Superior temporal gyrus (tissue), 1 donor: Measurements from ENCODE around the gene ZFYVE28.

ENCODE experiments used
- DNase-seq: peaks from one replicate; pipeline ENCODE4 v3.0.0-alpha.2; 2016; ENCODE audit errors: extremely low spot score

Gene ZFYVE28

DNA sequence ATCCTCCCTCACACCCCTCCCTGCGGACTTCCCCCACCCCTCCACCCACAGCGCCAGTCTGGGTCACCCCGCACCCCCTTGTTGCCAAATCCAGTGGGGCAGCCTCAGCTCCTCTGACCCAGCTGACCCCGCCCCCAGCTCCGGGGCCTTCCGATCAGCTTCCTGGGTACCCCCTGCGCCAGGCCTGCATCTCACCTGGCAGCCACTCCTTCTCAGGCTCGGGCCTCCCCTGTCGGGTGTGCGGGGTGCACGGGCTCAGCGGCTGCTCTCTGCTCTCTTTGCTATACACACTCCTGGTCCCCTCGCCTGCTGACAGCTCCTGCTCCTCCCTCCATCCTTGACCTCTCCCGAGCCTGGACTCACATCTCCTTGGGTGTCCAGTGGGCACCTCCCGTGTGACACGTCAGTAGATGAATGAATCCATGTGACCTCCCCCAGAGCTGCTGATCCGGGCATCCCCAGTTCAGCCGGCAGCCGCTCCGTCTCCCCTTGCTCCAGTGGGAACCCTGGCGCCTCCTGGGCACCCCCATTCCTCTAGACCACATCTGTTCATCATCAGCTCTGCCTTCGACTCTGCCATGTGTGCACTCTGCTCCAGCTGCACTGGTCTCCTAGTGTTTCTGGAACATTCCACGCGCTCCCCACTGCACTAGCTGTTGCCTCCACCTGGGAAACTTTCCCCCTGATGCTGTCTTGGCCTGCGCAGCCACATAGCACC, 10.2 kb upstream of the ZFYVE28 start:
- DNase-seq = no peak

DNA sequence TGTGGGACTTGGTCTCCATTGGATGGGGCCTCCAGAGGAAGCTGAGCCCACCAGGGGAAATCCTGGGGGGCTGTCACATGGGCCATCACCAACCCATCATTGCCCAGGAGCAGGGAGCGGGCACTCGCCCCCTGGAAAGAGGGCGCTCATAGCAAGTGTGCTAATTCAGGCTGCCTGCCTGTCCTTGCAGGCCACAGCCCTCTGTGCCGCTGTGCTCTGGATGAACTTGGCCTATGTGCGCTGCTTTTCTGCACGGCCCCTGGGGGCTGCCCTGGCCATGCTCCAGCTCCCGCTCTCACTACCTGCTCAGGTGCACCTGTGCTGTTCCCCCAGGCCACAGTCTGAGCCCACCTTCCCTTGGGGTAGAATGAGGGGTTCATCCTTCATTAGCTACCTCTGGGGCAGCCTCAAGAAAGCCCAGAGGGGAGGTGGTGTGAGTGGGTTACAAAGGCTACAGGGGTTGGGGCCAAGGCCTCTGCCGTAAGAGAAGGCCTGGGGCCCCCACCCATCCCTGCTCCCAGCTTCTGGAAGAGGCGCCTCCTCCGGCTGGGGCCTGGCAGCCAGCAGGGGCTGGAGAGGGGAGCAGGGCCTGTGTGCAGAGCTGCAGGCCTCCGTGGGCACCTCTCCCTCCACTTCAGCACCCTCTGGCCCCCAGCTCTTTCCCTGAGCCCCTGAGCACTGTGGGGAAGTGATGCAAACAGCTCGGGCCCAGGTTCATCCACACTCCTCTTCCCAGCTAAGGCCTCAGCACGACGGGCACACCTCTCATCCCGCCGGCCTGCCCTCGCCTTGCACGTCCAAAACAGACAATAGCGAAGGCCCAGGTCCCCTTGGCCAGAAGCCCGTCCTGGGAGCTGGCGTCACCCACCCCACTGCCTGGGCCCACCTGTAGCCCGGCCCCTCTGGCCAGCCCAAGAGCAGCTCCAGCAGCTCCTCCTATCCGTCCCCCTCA, 9.2 kb upstream of the ZFYVE28 start:
- DNase-seq = no peak

DNA sequence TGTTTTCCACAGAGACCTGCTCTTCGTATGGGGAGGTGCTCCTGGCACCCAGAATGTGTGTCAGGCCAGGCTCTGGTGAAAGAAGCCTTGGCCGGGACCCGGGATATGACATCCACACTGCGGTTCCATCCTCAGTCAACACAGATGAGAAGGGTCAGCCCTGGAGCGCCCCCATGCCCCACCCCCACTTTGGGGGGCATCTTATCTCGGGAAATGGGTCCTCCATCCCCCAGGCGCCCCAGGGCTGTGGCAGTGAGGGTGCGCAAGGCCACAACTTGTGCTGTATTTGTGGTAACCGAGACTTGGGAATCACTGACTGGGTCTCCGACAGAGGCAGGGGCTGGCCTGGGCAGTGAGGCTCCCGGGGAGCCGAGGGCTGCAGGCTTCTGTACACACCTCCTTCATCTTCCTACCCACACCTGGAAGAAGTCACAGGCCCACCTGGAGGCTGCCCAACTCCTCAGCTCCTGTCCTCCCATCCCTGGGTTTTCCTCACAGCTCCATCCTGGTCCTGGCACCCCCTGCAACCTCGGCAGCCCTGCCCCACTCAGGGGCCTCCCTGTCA, 8.3 kb upstream of the ZFYVE28 start:
- DNase-seq = no peak

DNA sequence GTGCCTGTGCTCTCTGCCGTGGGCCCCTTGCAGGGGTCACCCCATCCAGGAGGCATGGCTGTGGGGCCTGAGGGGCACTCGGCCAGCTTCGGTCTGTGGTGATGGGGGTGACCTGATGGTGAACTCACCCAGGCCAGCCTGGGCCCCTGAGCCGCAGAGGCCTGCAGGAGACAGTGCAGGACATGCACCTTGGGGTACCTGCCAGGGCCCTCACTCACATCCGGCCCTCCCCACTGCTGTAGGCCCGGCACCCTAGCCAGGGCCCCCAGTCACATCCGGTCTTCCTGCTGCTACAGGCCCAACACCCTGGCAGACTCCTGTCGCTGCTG, 7.6 kb upstream of the ZFYVE28 start:
- DNase-seq = no peak

DNA sequence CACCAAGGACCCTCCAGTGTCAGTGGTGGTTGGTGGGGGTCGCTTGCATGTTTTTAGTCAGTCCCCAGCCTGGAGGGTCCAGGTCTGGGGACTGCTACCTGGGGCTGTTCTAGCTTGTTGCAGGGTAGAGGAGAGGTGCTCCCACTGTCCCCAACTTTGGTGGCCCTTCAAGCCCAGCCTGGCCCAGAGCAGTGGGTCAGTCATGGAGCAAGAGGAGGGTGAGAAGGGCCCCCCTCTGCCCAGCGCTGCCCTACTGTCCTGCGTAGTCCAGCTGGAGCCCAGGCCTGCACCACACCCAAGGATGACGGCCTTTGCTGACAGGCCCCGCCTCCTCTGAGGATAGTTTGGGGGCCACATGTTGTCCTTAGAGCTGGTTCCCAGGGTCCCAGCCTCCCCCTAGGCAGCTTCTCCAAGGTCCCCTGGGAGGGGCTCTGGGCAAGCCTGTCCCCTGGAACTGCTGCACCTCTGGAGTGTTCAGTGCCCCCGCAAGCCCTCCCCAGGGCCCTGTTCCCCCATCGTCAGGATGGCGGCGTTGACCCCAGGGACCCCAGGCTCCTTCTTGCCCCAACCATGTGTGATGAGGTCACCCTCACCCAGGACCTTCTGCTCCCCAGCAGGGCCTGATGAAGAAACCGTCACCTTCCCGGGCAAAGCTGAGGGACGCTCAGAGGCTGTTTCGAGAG, 7.1 kb upstream of the ZFYVE28 start:
- DNase-seq = no peak

DNA sequence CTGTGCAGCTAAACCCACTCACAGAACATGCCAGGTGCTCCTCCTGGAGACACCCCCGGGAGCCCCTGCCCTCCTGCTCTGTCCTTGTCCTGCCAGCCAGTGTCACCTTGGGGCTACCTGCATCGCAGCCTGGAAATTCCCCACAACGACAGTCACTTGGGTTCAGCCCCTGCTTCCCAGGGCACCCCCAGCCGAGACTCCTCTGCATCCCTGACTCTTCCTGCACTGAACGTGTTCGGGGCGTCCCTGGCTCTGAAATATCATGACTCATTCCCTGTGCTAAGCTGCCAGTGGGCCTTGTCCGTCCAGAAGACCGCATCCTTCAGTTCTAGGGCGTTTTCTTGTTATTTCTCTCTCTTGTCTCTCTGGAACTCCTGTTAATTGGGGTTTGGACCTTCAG, 6.1 kb upstream of the ZFYVE28 start:
- no peak for DNase-seq

DNA sequence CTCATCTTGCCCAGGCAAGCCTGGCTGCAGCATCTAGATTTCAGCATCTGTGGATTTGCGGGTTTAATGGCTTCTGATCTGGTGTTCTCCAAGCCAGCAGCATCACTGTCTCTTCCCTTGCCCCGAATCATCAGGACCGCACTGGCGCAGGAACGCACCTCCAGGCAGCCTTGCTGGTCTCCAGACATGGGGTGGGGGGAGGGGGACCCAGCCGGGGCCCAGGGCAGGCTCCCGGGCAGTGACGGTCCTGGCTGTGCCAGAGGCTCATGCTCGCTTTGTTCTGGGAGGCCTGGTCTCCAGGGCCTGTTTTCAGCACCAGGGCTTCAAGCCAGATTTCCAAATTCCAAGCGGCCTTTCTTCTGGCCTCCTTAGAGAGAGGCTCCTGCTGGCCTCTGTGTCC, 5.2 kb upstream of the ZFYVE28 start:
- no peak for DNase-seq

DNA sequence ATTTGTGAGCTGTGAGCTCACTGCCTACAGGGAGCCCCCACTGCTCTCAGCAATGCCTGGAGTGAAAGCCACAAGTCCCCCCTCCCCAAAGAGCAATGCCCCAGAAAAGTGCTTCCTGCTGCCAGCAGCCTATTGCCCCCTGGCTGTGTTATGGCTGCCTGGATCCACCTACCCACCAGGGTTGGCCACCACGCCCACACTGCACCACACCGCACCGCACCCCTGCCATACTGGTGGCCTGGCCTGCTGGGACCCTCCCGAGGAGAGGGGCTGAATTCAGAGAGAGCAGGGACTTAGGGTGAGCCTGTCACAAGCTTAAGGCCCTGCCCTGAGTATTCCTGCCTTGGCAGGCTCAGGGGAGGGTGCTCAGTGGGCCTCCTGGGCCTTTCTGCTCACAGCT, 4.6 kb upstream of the ZFYVE28 start:
- no peak for DNase-seq

DNA sequence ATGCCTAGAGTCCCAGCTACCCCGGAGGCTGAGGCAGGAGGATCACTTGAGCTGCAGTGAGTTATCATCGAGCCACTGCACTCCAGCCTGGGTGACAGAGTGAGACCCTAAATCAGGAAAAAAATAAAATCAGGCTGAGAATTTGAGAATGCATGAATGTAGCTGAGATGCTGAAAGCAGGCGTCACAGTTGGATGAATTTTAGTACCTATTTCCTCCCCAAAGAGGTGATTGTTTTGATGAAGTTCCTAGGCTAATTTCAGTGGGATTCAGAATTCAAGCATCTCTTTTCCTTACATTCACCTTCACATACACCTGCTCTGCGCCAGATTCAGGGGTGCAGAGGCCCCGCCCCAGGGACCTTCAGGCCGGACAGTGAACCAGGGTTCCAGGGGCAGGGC, 3.5 kb upstream of the ZFYVE28 start:
- no peak for DNase-seq

DNA sequence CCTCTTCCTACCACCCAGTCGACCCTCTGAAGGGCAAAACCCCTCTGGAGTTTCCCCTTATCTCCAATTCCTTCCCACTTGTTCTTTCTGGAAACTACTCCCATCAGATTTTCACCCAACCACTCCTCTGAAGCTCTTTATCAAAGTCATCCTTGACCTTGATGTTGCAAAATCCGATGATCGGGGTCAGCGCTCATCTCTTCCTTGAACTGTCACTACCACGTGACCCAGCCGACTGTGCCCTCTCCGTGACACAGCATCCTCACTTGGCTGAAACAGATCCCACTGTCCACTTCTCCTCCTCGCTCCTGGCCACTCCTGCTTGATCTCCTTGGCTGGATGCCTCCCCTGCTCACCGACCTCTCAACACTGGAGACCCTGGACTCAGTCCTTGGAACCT, 1.4 kb upstream of the ZFYVE28 start:
- DNase-seq = no peak

DNA sequence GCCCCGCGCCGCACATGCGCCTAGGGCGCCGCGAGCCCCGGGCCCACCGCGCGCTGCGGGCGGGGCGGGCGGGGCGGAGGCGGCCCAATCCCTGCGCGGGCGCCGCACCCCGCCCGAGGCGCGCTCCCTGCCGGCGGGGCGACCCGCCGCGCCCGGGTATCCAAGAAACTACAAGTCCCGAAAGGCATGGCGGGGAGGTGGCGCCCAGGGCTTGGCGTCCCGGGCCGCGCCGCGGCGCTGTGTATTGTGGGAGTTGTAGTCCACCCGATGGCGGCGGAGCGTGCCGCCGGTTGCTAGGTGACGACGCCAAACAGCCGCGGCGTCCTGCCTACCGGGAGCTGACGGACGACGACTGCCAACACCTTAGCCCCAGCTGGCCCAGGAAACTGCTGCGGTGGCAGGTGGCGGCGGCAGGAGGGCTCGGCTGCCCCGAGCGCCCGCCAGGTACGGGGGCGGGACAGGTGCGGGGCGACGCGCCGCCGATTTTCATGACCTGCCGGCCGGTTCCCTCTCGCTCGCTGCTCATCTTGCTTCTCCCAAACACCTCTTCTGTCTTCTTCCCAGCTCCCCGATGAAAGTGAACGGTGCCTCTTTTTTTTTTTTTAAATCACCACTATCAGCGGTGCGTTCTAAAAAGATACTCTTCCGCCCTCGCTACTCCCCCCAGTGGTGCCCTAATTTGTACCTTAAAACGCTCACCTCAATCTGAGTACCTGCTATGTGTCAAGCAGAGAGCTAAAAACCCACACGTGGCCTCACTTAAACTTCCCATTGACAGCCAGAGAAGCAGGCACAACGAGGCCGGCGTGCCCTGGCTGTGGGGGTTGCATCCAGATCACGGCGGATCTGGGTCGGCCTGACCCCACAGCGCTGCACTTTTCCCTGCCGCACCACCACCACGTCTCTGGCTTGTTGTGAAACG, 466 bp upstream of the ZFYVE28 start, which contains the start of gene CFAP99:
Gene CFAP99 (plus strand): TSS at position 306 of the 922 bp plus-strand sequence.
- peak; percentile 96 for DNase-seq

DNA sequence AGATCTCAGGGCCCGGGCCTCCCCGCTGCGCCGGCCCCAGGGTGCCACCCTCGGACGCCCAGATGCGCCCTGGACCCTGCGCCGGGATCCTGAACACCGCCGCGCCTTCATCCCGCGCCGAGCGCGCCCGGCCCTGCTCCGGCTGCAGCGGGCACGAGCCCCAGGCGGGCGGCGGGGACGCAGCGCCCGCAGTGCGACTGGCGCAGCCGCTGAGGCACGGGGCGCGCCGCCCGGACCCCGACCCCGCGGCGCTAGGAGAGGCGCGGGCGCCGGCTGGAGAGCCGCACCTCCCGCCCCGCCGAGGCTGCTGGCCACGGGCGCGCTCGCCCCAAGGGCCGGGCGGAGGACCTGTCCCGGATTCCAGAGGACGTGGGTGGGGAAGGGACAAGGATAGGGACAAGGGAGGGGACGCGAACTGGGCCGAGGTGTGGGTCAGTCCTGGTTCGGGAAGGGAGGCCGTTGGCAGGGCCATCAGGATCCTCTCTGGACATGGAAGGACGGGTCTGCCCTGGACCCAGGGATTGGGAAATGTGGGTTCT, 1.1 kb downstream of the ZFYVE28 start:
- no peak for DNase-seq

DNA sequence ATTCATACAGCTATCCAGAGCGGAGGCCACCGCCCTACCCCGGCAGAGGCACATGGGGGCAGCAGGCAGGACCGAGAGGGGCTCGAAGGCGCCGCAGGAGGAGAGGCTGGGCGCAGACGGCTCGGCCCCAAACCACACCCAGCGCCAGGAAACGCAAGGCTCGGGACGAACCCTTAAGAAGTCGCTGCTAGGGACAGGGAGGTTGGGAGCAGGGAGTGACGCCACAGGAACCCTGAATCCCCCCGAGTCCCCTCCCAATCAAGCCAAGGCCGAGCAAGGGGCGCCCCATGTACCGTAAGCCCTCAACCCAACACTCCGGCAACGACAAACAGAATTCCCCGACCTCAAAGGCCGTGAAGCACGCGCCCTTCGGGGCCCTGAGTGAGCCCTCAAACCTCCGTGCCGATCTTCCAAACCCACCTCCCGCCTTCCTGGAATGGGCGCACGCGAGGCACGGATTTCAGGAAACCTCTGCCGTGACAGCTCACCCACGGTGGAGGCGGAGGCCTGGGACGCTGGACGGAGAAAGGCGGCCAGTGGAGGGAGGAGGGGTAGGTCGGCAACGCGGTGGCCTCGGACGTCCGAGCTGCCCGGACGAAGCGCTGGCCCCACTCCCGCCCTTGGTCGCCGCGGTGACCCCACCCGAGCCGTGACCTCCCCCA, 1.8 kb downstream of the ZFYVE28 start:
- no peak for DNase-seq

DNA sequence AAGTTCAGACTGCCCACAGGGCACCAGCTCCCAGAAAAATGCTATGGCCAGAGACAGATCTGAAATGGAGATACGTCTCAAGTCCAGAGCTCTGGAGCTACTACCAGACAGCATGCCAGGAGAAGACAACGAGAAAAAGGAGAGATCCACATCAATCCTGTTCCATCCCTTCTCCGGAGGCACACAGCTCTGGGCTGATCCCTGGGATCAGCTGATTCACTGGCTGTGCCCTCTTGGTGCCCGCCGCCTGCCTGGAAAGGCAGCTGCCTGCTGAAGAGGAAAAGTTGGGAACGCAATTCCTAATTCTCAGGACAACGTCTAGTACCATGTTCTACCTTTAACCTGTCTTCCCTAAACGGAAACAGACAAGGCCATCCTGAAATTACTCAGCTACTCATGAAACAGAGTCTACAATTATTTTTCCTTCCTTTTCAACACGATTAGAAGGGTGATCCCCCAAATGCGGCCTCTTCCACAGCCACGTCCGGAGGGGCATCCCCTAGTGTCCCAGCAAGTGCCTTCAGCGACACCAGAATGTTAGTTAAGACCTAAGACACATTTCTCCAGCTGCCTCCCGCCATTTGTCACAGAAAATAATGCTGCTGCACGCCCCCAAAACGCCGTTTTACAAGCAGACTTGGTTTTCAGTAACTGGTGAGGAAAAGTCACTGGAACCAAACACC, 2.4 kb downstream of the ZFYVE28 start:
- DNase-seq = peak; percentile 26

DNA sequence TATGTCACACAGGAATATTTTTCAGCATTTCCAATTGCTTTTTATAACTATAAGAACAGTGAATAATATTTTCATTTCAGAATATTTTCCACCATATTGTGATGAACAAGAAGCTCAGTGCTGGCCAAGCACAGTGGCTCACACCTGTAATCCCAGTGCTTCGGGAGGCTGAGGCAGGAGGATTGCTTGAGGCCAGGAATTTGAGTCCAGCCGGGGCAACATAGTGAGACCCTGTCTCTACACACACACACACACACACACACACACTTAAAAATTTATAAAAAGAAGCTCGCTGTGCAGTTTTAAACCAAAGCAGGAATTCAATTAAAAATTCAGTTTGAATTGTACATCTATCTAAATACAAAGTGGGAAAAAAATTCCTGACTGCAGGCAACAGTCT, 3.2 kb downstream of the ZFYVE28 start:
- DNase-seq = no peak

DNA sequence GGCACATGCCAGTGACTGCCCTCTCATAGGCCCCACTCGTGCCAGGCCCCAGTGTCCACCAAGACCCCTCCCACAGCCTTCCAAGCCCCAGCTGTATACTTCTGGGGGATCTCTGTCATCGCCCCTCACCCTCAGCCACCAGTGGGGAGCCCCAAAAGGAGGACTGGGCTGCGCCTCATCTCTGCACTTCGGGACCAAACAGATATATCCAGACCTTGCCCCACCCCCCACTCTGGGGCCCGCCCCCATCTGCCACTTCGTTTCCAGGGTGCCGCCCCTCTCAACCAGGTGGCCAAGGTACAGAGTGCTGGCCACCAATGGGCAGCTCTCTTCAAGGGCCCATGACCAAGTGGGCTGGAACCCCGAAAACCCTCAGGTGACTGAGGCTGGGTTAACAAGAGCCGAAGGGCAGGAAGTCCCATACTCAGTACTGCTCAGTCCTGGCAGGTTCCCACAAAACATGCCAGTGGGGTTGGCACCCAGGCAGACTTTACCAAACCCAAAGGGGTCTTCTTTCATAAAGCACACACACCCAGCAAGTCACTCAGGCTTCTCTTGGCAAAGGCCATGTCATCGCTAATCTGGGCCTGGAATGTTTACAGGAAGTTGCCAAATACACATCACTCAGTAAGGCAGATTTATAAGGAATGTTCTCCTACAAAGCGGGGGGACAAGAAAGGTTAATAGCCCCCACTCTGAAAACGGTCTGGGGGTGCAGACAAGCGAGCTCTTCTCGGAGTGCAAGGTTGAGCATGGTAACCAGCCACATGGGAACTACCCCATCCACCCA, 4.4 kb downstream of the ZFYVE28 start:
- no peak for DNase-seq

DNA sequence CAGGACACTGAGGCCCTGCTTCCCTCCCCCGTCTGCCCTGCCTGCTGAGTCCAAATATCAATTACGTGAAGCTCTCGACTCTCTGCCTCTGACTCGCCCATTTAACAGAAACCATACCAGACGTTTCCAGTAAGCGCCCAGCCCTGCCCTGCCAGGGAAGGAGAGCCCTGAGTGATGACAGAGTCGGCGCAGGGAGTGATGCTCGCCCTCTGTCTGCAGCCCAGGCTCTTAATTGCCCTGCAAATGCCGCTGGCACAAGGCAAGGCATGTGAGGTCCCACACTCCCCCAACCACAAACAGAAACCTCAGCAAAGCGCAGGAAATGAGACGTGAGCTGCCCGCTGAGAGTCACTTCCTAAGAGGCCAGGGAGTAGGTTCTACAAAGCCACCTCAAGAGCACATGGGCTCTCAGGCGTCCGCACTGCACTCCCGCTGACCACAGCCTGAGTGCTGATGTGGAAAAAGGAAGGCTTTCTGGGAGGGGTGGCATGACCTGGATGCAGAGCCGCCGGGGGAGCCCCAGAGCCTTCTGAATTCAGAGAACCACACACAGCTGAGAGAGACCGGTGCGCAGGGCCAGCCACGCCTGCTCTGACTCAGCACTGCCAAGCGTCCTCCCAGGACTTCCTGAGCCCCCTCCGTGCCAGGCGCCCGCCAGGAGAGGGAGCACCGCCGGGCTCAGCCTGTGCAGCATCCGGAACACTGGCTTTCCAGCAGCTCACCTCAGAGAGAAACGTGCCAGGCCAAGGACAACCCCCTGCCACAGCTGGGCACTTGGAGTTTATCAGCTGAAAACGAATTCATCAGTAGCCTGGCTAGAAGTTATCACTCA, 5.3 kb downstream of the ZFYVE28 start:
- peak; percentile 65 for DNase-seq

DNA sequence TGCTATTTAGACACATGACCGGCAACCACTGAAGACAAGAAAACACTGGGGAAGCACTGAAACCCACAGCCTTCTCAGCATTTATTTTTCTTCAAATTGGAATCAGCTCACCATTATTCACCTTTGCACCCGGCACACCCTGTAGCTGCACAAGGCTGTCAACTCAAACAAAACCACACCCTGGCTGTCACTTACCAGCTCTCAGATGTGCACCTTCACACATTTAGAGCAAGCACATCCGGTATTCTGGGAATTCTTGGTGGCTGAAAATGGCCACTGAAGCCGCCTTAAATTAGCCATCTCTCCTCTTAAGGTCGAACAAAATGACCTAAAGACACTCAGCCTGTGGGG, 5.9 kb downstream of the ZFYVE28 start:
- no peak for DNase-seq
